ENCODE results near the gene TLL1. TPM values are rescaled to one million over a fixed set of nuclear protein-coding genes. Genes with fewer than 3 reads are reported as not detected.

The TLL1 gene
- 0.37 TPM for total RNA-seq (2021; ENCODE audit: unreplicated experiment)
- polyA plus RNA-seq (2012): 0.07 and 0.25 TPM in 2 replicates
- percentile 22 among the genes with signal in this experiment for Bru-seq, nascent RNA
- percentile 17 among the genes with signal in this experiment for BruChase-seq, experiment 1, labeled RNA remaining after a 6-hour chase
- BruChase-seq, experiment 2, labeled RNA remaining after a 2-hour chase: percentile 26 among the genes with signal in this experiment
- long read RNA-seq, full-length matches to known transcripts: 1 of 3 reads
- long read RNA-seq, partial matches to known transcripts: 0 of 3 reads
- long read RNA-seq, other reads (novel, unspliced or antisense): 2 of 3 reads

DNA sequence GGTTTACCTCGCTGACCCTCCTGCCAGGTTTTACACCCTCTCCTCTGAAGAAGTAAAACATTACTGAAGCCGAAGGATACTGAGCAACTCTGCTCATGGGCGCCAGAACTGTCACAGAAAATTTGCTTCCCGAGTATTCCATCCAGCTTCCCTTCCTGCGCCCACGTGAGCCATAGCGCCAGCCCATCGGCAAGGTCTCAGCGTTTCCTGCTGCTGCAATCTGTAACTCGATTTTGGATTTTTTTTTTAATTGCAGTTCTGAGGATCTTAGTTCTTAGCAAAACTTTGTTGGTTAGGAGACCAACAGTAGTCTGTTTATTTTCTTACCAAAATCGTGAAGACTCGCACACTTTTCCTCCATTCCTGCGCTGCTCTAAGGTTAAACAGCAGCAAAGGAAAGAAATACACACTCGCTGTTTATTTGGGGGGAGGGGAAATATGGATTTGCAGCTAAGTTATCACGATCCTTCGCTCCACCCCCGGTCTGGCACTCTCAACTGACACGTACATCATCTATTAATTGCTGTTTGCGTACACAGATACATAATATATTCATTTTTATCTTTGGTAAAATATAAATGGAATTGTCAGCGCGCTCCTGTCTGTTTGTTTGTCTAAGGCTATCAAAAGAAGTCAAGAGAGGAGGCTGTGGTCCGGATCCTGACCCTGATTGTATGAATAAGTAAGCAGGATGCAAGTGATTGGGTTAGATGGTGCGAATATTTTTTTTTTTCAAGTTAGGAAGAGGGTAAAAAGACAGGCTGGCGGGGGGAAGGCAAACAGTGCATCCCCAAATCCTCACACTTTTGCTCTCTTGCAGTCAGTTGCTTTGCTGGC lies at the start of gene TLL1:
Gene TLL1 (plus strand): TSS at position 777 of the 837 bp plus-strand sequence. CDS start 668 bp downstream, outside the sequence.
- BruUV-seq (replicated peaks): no TSS peak
- no peaks in the 10 kb centered on the region for H3K9me3 ChIP-seq (ENCODE audit: control insufficient read depth in 1 of 2, insufficient read depth in 1 of 2, low read depth in 1 of 2, low read length in 2 of 2)
- ChIA-PET POLR2A (interaction anchor here (0.7 to 2.5 kb wide), 2 partner anchors 12 to 233 kb away, joined by 3 to 7 read pairs; no protein-coding TSS in a partner anchor), CTCF (no interaction called here), RAD21 (ENCODE audit: low non-redundant PET in 1 of 2, low total read pairs in 2 of 2, uncharacterized antibody in 2 of 2, unreplicated experiment in 2 of 2) (no interaction called here)
- no peaks in the 10 kb centered on the region for H3K79me2 ChIP-seq (ENCODE audit: insufficient read depth, low read length)
- H3K27me3 ChIP-seq (ENCODE audit: insufficient read depth, low read length): no peaks in the 10 kb centered on the region
- H3K4me2 ChIP-seq (ENCODE audit: low read length): peak within 1 kb of the TSS; percentile 95
- peak within 1 kb of the TSS; percentile 62 to 69 for H3K4me3 ChIP-seq (replicated peaks in 1 of 2; ENCODE audit: low read depth in 1 of 2, low read length in 2 of 2)
- peak within 1 kb of the TSS; percentile 100 for H2AFZ ChIP-seq (ENCODE audit: low read depth, low read length, poor library complexity, severe bottlenecking)
- H4K20me1 ChIP-seq (ENCODE audit: insufficient read depth): no peaks in the 10 kb centered on the region
- intact Hi-C loops (cut with micrococcal nuclease): no loop called here
- H3K36me3 ChIP-seq (ENCODE audit: control insufficient read depth in 1 of 2, insufficient read depth in 2 of 2, low read length in 2 of 2): no peaks in the 10 kb centered on the region
- H3K9me2 ChIP-seq (ENCODE audit: insufficient read depth): no peaks in the 10 kb centered on the region
- H3K4me1 ChIP-seq (ENCODE audit: control insufficient read depth in 1 of 2, insufficient read depth in 2 of 2, low read length in 2 of 2): peaks cover 6 to 26% of the 10 kb centered on the region in 2 experiments; a peak in 3 of 4 replicates
- H3K27ac ChIP-seq (ENCODE audit: low read depth, low read length): peak within 1 kb of the TSS; percentile 31; the same call in 1 of the 2 replicates
- H3K9ac ChIP-seq (ENCODE audit: low read length): peak within 1 kb of the TSS; percentile 48
- ATAC-seq (peak; percentile 51), DNase-seq (ENCODE audit: low read depth, low spot score) (no peak)
- TF ChIP-seq SIN3A (IDR thresholded peaks at IDR 0.05; ENCODE audit: low read depth) (peak; percentile 31; the same call in 1 of the 2 replicates), EGR1 (IDR thresholded peaks at IDR 0.05; ENCODE audit: low read depth) (no peak), ZNF274 (IDR thresholded peaks at IDR 0.05; ENCODE audit: low read depth, low read length) (no peak), ELF1 (IDR thresholded peaks at IDR 0.05; ENCODE audit: borderline replicate concordance, low read depth) (no peak), FOSL1 (IDR thresholded peaks at IDR 0.05; ENCODE audit: low read depth) (no peak), ZFX (IDR thresholded peaks at IDR 0.05) (no peak), CBX3 (IDR thresholded peaks at IDR 0.05; ENCODE audit: low read depth) (0 out of 2 replicates have a peak, but pooled peaks have one; percentile 37), POLR2A (IDR thresholded peaks at IDR 0.05; ENCODE audit: borderline replicate concordance, extremely low read depth, insufficient read depth, insufficient read length) (no peak), POLR2AphosphoS5 (IDR thresholded peaks at IDR 0.05; ENCODE audit: low read depth, low read length) (no peak), TCF7L2 (IDR thresholded peaks at IDR 0.05; ENCODE audit: borderline replicate concordance, extremely low read depth, insufficient read depth, insufficient read length) (no peak), EZH2 (IDR thresholded peaks at IDR 0.05) (no peak), EZH2phosphoT487 (IDR thresholded peaks at IDR 0.05; ENCODE audit: borderline replicate concordance) (no peak), SRF (IDR thresholded peaks at IDR 0.05; ENCODE audit: low read depth) (no peak)
- TF ChIP-seq, protein P1, sequence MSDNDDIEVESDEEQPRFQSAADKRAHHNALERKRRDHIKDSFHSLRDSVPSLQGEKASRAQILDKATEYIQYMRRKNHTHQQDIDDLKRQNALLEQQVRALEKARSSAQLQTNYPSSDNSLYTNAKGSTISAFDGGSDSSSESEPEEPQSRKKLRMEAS (IDR thresholded peaks at IDR 0.05): peak; percentile 53
- TF ChIP-seq, protein P2, sequence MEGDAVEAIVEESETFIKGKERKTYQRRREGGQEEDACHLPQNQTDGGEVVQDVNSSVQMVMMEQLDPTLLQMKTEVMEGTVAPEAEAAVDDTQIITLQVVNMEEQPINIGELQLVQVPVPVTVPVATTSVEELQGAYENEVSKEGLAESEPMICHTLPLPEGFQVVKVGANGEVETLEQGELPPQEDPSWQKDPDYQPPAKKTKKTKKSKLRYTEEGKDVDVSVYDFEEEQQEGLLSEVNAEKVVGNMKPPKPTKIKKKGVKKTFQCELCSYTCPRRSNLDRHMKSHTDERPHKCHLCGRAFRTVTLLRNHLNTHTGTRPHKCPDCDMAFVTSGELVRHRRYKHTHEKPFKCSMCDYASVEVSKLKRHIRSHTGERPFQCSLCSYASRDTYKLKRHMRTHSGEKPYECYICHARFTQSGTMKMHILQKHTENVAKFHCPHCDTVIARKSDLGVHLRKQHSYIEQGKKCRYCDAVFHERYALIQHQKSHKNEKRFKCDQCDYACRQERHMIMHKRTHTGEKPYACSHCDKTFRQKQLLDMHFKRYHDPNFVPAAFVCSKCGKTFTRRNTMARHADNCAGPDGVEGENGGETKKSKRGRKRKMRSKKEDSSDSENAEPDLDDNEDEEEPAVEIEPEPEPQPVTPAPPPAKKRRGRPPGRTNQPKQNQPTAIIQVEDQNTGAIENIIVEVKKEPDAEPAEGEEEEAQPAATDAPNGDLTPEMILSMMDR (IDR thresholded peaks at IDR 0.05 in 2 of 3, conservative IDR thresholded peaks at IDR 0.05 in 1 of 3; ENCODE audit: borderline replicate concordance in 1 of 3, insufficient read depth in 1 of 3, low read depth in 2 of 3, low read length in 2 of 3): no peak
- TF ChIP-seq, protein P3, sequence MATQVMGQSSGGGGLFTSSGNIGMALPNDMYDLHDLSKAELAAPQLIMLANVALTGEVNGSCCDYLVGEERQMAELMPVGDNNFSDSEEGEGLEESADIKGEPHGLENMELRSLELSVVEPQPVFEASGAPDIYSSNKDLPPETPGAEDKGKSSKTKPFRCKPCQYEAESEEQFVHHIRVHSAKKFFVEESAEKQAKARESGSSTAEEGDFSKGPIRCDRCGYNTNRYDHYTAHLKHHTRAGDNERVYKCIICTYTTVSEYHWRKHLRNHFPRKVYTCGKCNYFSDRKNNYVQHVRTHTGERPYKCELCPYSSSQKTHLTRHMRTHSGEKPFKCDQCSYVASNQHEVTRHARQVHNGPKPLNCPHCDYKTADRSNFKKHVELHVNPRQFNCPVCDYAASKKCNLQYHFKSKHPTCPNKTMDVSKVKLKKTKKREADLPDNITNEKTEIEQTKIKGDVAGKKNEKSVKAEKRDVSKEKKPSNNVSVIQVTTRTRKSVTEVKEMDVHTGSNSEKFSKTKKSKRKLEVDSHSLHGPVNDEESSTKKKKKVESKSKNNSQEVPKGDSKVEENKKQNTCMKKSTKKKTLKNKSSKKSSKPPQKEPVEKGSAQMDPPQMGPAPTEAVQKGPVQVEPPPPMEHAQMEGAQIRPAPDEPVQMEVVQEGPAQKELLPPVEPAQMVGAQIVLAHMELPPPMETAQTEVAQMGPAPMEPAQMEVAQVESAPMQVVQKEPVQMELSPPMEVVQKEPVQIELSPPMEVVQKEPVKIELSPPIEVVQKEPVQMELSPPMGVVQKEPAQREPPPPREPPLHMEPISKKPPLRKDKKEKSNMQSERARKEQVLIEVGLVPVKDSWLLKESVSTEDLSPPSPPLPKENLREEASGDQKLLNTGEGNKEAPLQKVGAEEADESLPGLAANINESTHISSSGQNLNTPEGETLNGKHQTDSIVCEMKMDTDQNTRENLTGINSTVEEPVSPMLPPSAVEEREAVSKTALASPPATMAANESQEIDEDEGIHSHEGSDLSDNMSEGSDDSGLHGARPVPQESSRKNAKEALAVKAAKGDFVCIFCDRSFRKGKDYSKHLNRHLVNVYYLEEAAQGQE (IDR thresholded peaks at IDR 0.05; ENCODE audit: low read depth): no peak
- TF ChIP-seq, protein P4, sequence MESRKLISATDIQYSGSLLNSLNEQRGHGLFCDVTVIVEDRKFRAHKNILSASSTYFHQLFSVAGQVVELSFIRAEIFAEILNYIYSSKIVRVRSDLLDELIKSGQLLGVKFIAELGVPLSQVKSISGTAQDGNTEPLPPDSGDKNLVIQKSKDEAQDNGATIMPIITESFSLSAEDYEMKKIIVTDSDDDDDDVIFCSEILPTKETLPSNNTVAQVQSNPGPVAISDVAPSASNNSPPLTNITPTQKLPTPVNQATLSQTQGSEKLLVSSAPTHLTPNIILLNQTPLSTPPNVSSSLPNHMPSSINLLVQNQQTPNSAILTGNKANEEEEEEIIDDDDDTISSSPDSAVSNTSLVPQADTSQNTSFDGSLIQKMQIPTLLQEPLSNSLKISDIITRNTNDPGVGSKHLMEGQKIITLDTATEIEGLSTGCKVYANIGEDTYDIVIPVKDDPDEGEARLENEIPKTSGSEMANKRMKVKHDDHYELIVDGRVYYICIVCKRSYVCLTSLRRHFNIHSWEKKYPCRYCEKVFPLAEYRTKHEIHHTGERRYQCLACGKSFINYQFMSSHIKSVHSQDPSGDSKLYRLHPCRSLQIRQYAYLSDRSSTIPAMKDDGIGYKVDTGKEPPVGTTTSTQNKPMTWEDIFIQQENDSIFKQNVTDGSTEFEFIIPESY (IDR thresholded peaks at IDR 0.05; ENCODE audit: extremely low read depth, insufficient replicate concordance, low read length): no peak

Data from HCT116 (cell line).